H1 (cell line): Measurements from ENCODE around the gene LRP1-AS. TPM values are rescaled to one million over a fixed set of nuclear protein-coding genes. Genes with fewer than 3 reads are reported as not detected.

Source experiments
- CTCF ChIA-PET: fragments of 300-600 bp; sonication (Branson Sonifier 250); formaldehyde crosslinking; loops from one replicate; lab custom pipeline; 2021; ENCODE audit not compliant: partially characterized antibody; lab: Charles Lee
- POLR2A ChIA-PET: fragments of 300-600 bp; sonication (Branson Sonifier 250); formaldehyde crosslinking; loops from one replicate; lab custom pipeline; 2021; ENCODE audit warnings: inconsistent platforms; ENCODE audit not compliant: partially characterized antibody; lab: Charles Lee
- DNase-seq, 2 experiments: peaks; one replicate each; pipeline versions ENCODE4 v3.0.0 to v3.0.0-alpha.2; 2010 to 2022; ENCODE audit warnings: low spot score in 2 of 2, low read depth in 1 of 2, mixed read lengths in 1 of 2
- FAIRE-seq: peaks from 2 replicates; lab custom pipeline; 2011; peaks lifted over from hg19 to GRCh38; lab: Jason Lieb, UNC
- H2AFZ ChIP-seq: 2 replicates; pipeline ENCODE4 v1.8.1; 2012; ENCODE audit warnings: low read length, inconsistent platforms
- H2AK5ac ChIP-seq: 2 replicates; pipeline ENCODE4 v1.6.1; 2013; ENCODE audit warnings: low read depth, low read length
- H2BK120ac ChIP-seq: replicated peaks from 2 replicates; pipeline ENCODE3; 2013; ENCODE audit warnings: low read depth, low read length, inconsistent platforms
- H2BK12ac ChIP-seq: 2 replicates; pipeline ENCODE4 v1.6.1; 2013; ENCODE audit warnings: low read depth, low read length
- H2BK15ac ChIP-seq: 2 replicates; pipeline ENCODE4 v1.6.1; 2013; ENCODE audit warnings: low read length
- H2BK20ac ChIP-seq: 2 replicates; pipeline ENCODE4 v1.6.1; 2013; ENCODE audit warnings: low read length
- H2BK5ac ChIP-seq: 2 replicates; pipeline ENCODE4 v1.6.1; 2013; ENCODE audit warnings: low read depth, low read length
- H3K14ac ChIP-seq: 2 replicates; pipeline ENCODE4 v1.6.1; 2013; ENCODE audit warnings: inconsistent platforms; ENCODE audit not compliant: insufficient read length
- H3K18ac ChIP-seq: 2 replicates; pipeline ENCODE4 v1.6.1; 2013; ENCODE audit warnings: low read length; ENCODE audit errors: extremely low read depth
- H3K23ac ChIP-seq: 2 replicates; pipeline ENCODE4 v1.6.1; 2013; ENCODE audit warnings: inconsistent platforms; ENCODE audit not compliant: insufficient read length
- H3K23me2 ChIP-seq: 2 replicates; pipeline ENCODE4 v1.6.1; 2013; ENCODE audit warnings: low read depth, low read length
- H3K27ac ChIP-seq: 2 replicates; pipeline ENCODE4 v1.6.1; 2011; ENCODE audit warnings: low read depth, low read length, inconsistent platforms
- H3K27me3 ChIP-seq, 4 experiments: replicated peaks in 1 of 4; 1 replicate in 1 of 4; 2 replicates in 3 of 4; pipeline versions ENCODE4 v1.6.1 to v1.8.1; 2011 to 2013; ENCODE audit warnings: low read length in 3 of 4, mild to moderate bottlenecking in 3 of 4, inconsistent platforms in 2 of 4, mixed read lengths in 2 of 4, moderate library complexity in 1 of 4; ENCODE audit not compliant: control insufficient read depth in 3 of 4, insufficient read depth in 3 of 4; ENCODE audit errors: extremely low read depth in 1 of 4
- H3K36me3 ChIP-seq, 4 experiments: 2 replicates each; pipeline versions ENCODE4 v1.6.1 to v1.8.1; 2011 to 2013; ENCODE audit warnings: mild to moderate bottlenecking in 4 of 4, low read length in 3 of 4, moderate library complexity in 2 of 4, control low read depth in 1 of 4, inconsistent platforms in 1 of 4; ENCODE audit not compliant: insufficient read depth in 4 of 4, control insufficient read depth in 2 of 4
- H3K4ac ChIP-seq: replicated peaks from 2 replicates; pipeline ENCODE3; 2013; ENCODE audit warnings: low read length, low read depth, mixed read lengths, inconsistent platforms; ENCODE audit not compliant: insufficient read length
- H3K4me1 ChIP-seq, 4 experiments: replicated peaks in 1 of 4; 1 replicate in 1 of 4; 2 replicates in 3 of 4; pipeline versions ENCODE4 v1.6.1 to v1.8.1; 2011 to 2013; ENCODE audit warnings: low read length in 3 of 4, inconsistent platforms in 2 of 4, mixed read lengths in 1 of 4; ENCODE audit not compliant: insufficient read depth in 4 of 4, control insufficient read depth in 3 of 4
- H3K4me2 ChIP-seq, 2 experiments: 2 replicates each; pipeline versions ENCODE4 v1.6.1 to v1.8.1; 2011 to 2013; ENCODE audit warnings: low read depth in 2 of 2, low read length in 2 of 2, control low read depth in 1 of 2, inconsistent platforms in 1 of 2, mild to moderate bottlenecking in 1 of 2; ENCODE audit not compliant: insufficient read depth in 1 of 2
- H3K4me3 ChIP-seq, 4 experiments: fragments of 200-600, 300-600 bp in 1 of 4; sonication (generic), shearing (Covaris generic), sonication (Bioruptor Twin) in 1 of 4; 2 replicates each; pipeline versions ENCODE4 v1.5.1 to v1.8.1; 2011 to 2016; ENCODE audit warnings: low read length in 4 of 4, low read depth in 3 of 4, control low read depth in 2 of 4, inconsistent platforms in 2 of 4, mild to moderate bottlenecking in 2 of 4, mixed read lengths in 1 of 4, moderate library complexity in 1 of 4; ENCODE audit not compliant: insufficient read depth in 2 of 4; ENCODE audit errors: extremely low read depth in 1 of 4
- H3K56ac ChIP-seq: replicated peaks from 2 replicates; pipeline ENCODE3; 2013; ENCODE audit warnings: low read depth, mild to moderate bottlenecking, mixed read lengths, low read length, inconsistent platforms; ENCODE audit not compliant: insufficient read length
- H3K79me1 ChIP-seq: 2 replicates; pipeline ENCODE4 v1.6.1; 2013; ENCODE audit warnings: low read depth, low read length, control low read depth
- H3K79me2 ChIP-seq, 2 experiments: 2 replicates each; pipeline versions ENCODE4 v1.6.1 to v1.8.1; 2012 to 2013; ENCODE audit warnings: low read length in 2 of 2, mild to moderate bottlenecking in 2 of 2, inconsistent platforms in 1 of 2; ENCODE audit not compliant: insufficient read depth in 2 of 2, control insufficient read depth in 1 of 2
- H3K9ac ChIP-seq, 4 experiments: replicated peaks in 1 of 4; 1 replicate in 1 of 4; 2 replicates in 3 of 4; pipeline versions ENCODE4 v1.6.1 to v1.8.1; 2011 to 2013; ENCODE audit warnings: low read depth in 3 of 4, low read length in 3 of 4, control low read depth in 2 of 4, mild to moderate bottlenecking in 2 of 4, moderate library complexity in 2 of 4, inconsistent platforms in 1 of 4; ENCODE audit errors: extremely low read depth in 1 of 4
- H3K9me3 ChIP-seq, 2 experiments: 2 replicates each; pipeline versions ENCODE4 v1.6.1 to v1.8.1; 2012 to 2013; ENCODE audit warnings: mild to moderate bottlenecking in 2 of 2, moderate library complexity in 2 of 2, control low read depth in 1 of 2, inconsistent platforms in 1 of 2, low read depth in 1 of 2, low read length in 1 of 2, mixed read lengths in 1 of 2; ENCODE audit not compliant: insufficient read depth in 2 of 2
- H4K20me1 ChIP-seq, 2 experiments: replicated peaks in 1 of 2; 2 replicates each; pipeline versions ENCODE3 to v1.8.1; 2011 to 2013; ENCODE audit warnings: inconsistent platforms in 2 of 2, low read length in 2 of 2, mild to moderate bottlenecking in 1 of 2; ENCODE audit not compliant: insufficient read depth in 2 of 2, control insufficient read depth in 1 of 2
- H4K5ac ChIP-seq: 2 replicates; pipeline ENCODE4 v1.6.1; 2013; ENCODE audit warnings: low read length, low read depth, mixed read lengths, inconsistent platforms; ENCODE audit not compliant: insufficient read length
- H4K8ac ChIP-seq: 2 replicates; pipeline ENCODE4 v1.8.0; 2013; ENCODE audit warnings: mild to moderate bottlenecking, moderate library complexity, low read length, inconsistent platforms; ENCODE audit not compliant: insufficient read depth; ENCODE audit errors: extremely low read depth
- H4K91ac ChIP-seq: replicated peaks from 2 replicates; pipeline ENCODE3; 2013; ENCODE audit warnings: low read length, mixed read lengths, inconsistent platforms; ENCODE audit not compliant: insufficient read length
- CHD2 ChIP-seq: IDR thresholded peaks from 2 replicates; pipeline ENCODE4 v1.6.1; 2012; ENCODE audit warnings: low read length, improper control_type of control experiment
- EGR1 ChIP-seq: IDR thresholded peaks from 2 replicates; pipeline ENCODE4 v1.6.1; 2011; ENCODE audit warnings: low read depth, low read length, borderline replicate concordance
- EP300 ChIP-seq, 2 experiments: IDR thresholded peaks; 1 replicate in 1 of 2; 2 replicates in 1 of 2; pipeline ENCODE4 v1.6.1; 2011 to 2012; ENCODE audit warnings: low read depth in 2 of 2, low read length in 2 of 2, mild to moderate bottlenecking in 2 of 2, borderline replicate concordance in 1 of 2, inconsistent platforms in 1 of 2, moderate library complexity in 1 of 2
- EZH2 ChIP-seq: fragments of 200-600 bp; sonication (generic); IDR thresholded peaks from 2 replicates; pipeline ENCODE4 v1.7.1; 2012; ENCODE audit warnings: low read depth, mild to moderate bottlenecking, moderate library complexity, low read length, inconsistent platforms; ENCODE audit not compliant: severe bottlenecking
- GABPA ChIP-seq: IDR thresholded peaks from 2 replicates; pipeline ENCODE4 v1.6.1; 2011; ENCODE audit warnings: mild to moderate bottlenecking, low read length, moderate library complexity, borderline replicate concordance; ENCODE audit not compliant: insufficient read depth
- RAD21 ChIP-seq, 2 experiments: IDR thresholded peaks in 1 of 2; conservative IDR thresholded peaks in 1 of 2; 2 replicates each; pipeline ENCODE4 v1.6.1; 2011; ENCODE audit warnings: low read depth in 2 of 2, low read length in 2 of 2, improper control_type of control experiment in 1 of 2, inconsistent platforms in 1 of 2, mild to moderate bottlenecking in 1 of 2, moderate library complexity in 1 of 2
- SIN3A ChIP-seq, 2 experiments: IDR thresholded peaks in 1 of 2; conservative IDR thresholded peaks in 1 of 2; 2 replicates each; pipeline ENCODE4 v1.6.1; 2011 to 2012; ENCODE audit warnings: low read length in 2 of 2, improper control_type of control experiment in 1 of 2, low read depth in 1 of 2, mild to moderate bottlenecking in 1 of 2
- SRF ChIP-seq: IDR thresholded peaks from 2 replicates; pipeline ENCODE4 v1.6.1; 2011; ENCODE audit warnings: mild to moderate bottlenecking, low read depth, low read length, moderate library complexity
- TBP ChIP-seq: IDR thresholded peaks from 2 replicates; pipeline ENCODE4 v1.6.1; 2011; ENCODE audit warnings: low read depth, low read length, improper control_type of control experiment
- TCF12 ChIP-seq: IDR thresholded peaks from 2 replicates; pipeline ENCODE4 v1.6.1; 2011; ENCODE audit warnings: low read depth, mild to moderate bottlenecking, low read length
- WGBS, 2 experiments: shearing (Covaris generic) in 1 of 2; methylation state at CpG; one replicate each; pipeline versions ENCODE4 v1.1.6 to v1.1.7; 2013 to 2015; ENCODE audit warnings: low lambda C conversion rate in 2 of 2, mixed read lengths in 2 of 2, inconsistent platforms in 1 of 2, low coverage in 1 of 2, missing lambda C conversion rate in 1 of 2; ENCODE audit not compliant: insufficient replicate concordance in 2 of 2, insufficient coverage in 1 of 2, insufficient read length in 1 of 2; ENCODE audit errors: extremely low coverage in 1 of 2, missing lambda C conversion rate in 1 of 2; 5-methylcytosine and 5-hydroxymethylcytosine counted together
- polyA plus RNA-seq, 7 experiments: library from polyadenylated mRNA; depleted of rRNA in 3 of 7; stranded (reverse) in 5 of 7; unstranded in 2 of 7; fragments of >200 nt in 5 of 7; fragments of 200-250 nt in 2 of 7; gene quantifications; 1 replicate in 5 of 7; 2 replicates in 1 of 7; 4 replicates in 1 of 7; pipeline versions ENCODE4 v1.2.1 to v1.2.3, GENCODE V29; 2011 to 2013; ENCODE audit warnings: missing spikeins in 2 of 7, mixed read lengths in 2 of 7
- total RNA-seq: library from RNA; stranded (reverse); fragmentation: NEBNext Ultra II Directional; extraction: Animal tissue kit (Norgen Biotek cat#: 25700); gene quantifications from 2 replicates; pipeline ENCODE4 v1.2.1, GENCODE V29; 2021

LRP1-AS gene
- total and polyA plus RNA-seq, 2 of the 8 experiments (the other 6 are each of a cell fraction or from before 2014, with no cell fraction given), result not detected

GRCh38 chr12:57112492-57113294 is 34.7 kb downstream of the LRP1-AS start:
- Histone ChIP-seq H3K18ac (no peak overlapping the region), H3K23ac (no peak overlapping the region), H3K79me1 (no peaks in the 10 kb centered on the region), H2AK5ac (peak overlapping the region; percentile 84), H3K14ac (no peak overlapping the region), H3K23me2 (peaks cover 15% of the 10 kb centered on the region), H4K8ac (no peak overlapping the region), H4K20me1 (no peaks in the 10 kb centered on the region), H3K4me2 (peak overlapping the region; percentile 81 to 96; a peak in 3 of 4 replicates), H2BK15ac (0 out of 2 replicates have a peak overlapping the region, but pooled peaks have one; percentile 84), H4K91ac (peak overlapping the region; percentile 19), H3K56ac (no peak overlapping the region), H3K4me3 (peak overlapping the region in 1 of 4 experiments; percentile 59; a peak in 2 of 8 replicates), H3K36me3 (no peaks in the 10 kb centered on the region), H3K79me2 (no peaks in the 10 kb centered on the region), H2BK120ac (no peak overlapping the region), H3K27me3 (peaks cover 0 to 2% (median under 1%) of the 10 kb centered on the region in 4 experiments; a peak in 1 of 7 replicates), H2AFZ (peak overlapping the region; percentile 75), H3K4ac (no peak overlapping the region), H3K9ac (no peak overlapping the region), H2BK20ac (no peak overlapping the region), H3K4me1 (peaks cover 3 to 31% (median 15%) of the 10 kb centered on the region in 4 experiments), H2BK5ac (no peak overlapping the region), H3K27ac (no peak overlapping the region), H4K5ac (no peak overlapping the region), H3K9me3 (no peaks in the 10 kb centered on the region), H2BK12ac (peak overlapping the region; percentile 52; the same call in 1 of the 2 replicates)
- POLR2A ChIA-PET, result interaction anchor here (0.6 to 13.0 kb wide), 27 partner anchors 9 to 1383 kb away, joined by 3 to 352 read pairs (median 6); partner anchors contain the start of genes LRP1, MYO1A, NAB2 and NACA
- FAIRE-seq, result no peak
- CTCF ChIA-PET, result interaction anchor here (0.6 to 15.7 kb wide), 50 partner anchors 10 to 476 kb away, joined by 3 to 325 read pairs (median 7); partner anchors contain the start of genes LRP1, MYO1A, NAB2 and NEMP1
- DNase-seq, result no peak
- WGBS, 2 experiments, result 71% methylated on average over 9 of the region's 9 CpGs; no CpG with 5 or more reads in 1 of the 2 experiments
- TF ChIP-seq SIN3A (conservative IDR thresholded peaks at IDR 0.05 in 1 of 2, IDR thresholded peaks at IDR 0.05 in 1 of 2; ENCODE audit: low read depth in 1 of 2, low read length in 2 of 2) (0 out of 4 replicates have a peak, but pooled peaks of 1 of the 2 experiments have one; percentile 6), TBP (no peak), TCF12 (no peak), RAD21 (IDR thresholded peaks at IDR 0.05 in 1 of 2, conservative IDR thresholded peaks at IDR 0.05 in 1 of 2; ENCODE audit: low read depth in 2 of 2, low read length in 2 of 2) (no peak; a peak in 1 of 4 replicates), CHD2 (no peak), EP300 (IDR thresholded peaks at IDR 0.05; ENCODE audit: borderline replicate concordance in 1 of 2, low read depth in 2 of 2, low read length in 2 of 2) (no peak), EGR1 (no peak), SRF (no peak), GABPA (no peak), EZH2 (no peak)
